Activated naive CD4-positive, alpha-beta T cell treated with anti-CD3 and anti-CD28 coated beads, Interleukin-2, amount 50 U/mL, for 24 hours (primary cell): ENCODE measurements around the gene CCDC175.

Experiments
- H3K27ac Mint-ChIP-seq: one replicate; pipeline ENCODE4 v1.8.0; 2021; ENCODE audit warnings: mild to moderate bottlenecking, mixed read lengths
- H3K27me3 Mint-ChIP-seq: one replicate; pipeline ENCODE4 v1.8.0; 2021; ENCODE audit warnings: mixed read lengths
- H3K36me3 Mint-ChIP-seq: one replicate; pipeline ENCODE4 v1.8.0; 2021; ENCODE audit warnings: mixed read lengths
- H3K4me1 Mint-ChIP-seq: one replicate; pipeline ENCODE4 v1.8.0; 2021; ENCODE audit warnings: mixed read lengths
- H3K4me3 Mint-ChIP-seq: one replicate; pipeline ENCODE4 v1.8.0; 2021; ENCODE audit warnings: mild to moderate bottlenecking, mixed read lengths
- H3K9me3 Mint-ChIP-seq: one replicate; pipeline ENCODE4 v1.8.0; 2021; ENCODE audit warnings: mixed read lengths

Gene CCDC175

GRCh38 chr14:59566296-59566695 lies 10.3 kb downstream of the CCDC175 start:
- Mint-ChIP-seq H3K27me3 (peaks cover 16% of the 10 kb centered on the region), H3K36me3 (no peaks in the 10 kb centered on the region), H3K27ac (no peak overlapping the region), H3K9me3 (no peaks in the 10 kb centered on the region), H3K4me1 (no peaks in the 10 kb centered on the region), H3K4me3 (no peak overlapping the region)

GRCh38 chr14:59565087-59565486 lies 11.5 kb downstream of the CCDC175 start:
- Mint-ChIP-seq H3K36me3 (no peaks in the 10 kb centered on the region), H3K27me3 (peaks cover 13% of the 10 kb centered on the region), H3K9me3 (no peaks in the 10 kb centered on the region), H3K4me1 (no peaks in the 10 kb centered on the region), H3K27ac (no peak overlapping the region), H3K4me3 (no peak overlapping the region)

- Mint-ChIP-seq H3K9me3 (no peaks in the 10 kb centered on the region), H3K4me3 (no peak overlapping the region), H3K4me1 (no peaks in the 10 kb centered on the region), H3K27ac (no peak overlapping the region), H3K27me3 (peaks cover 13% of the 10 kb centered on the region), H3K36me3 (no peaks in the 10 kb centered on the region)
Measured at GRCh38 chr14:59564366-59564765, 12.2 kb downstream of the CCDC175 start.

GRCh38 chr14:59547310-59547709 lies 29.3 kb downstream of the CCDC175 start:
- peaks cover 15% of the 10 kb centered on the region for H3K27me3 Mint-ChIP-seq
- H3K36me3 Mint-ChIP-seq, result no peaks in the 10 kb centered on the region
- no peaks in the 10 kb centered on the region for H3K4me1 Mint-ChIP-seq
- H3K4me3 Mint-ChIP-seq, result no peak overlapping the region
- H3K27ac Mint-ChIP-seq, result no peak overlapping the region
- no peaks in the 10 kb centered on the region for H3K9me3 Mint-ChIP-seq

GRCh38 chr14:59543873-59544272 lies 32.7 kb downstream of the CCDC175 start:
- no peaks in the 10 kb centered on the region for H3K4me1 Mint-ChIP-seq
- H3K4me3 Mint-ChIP-seq, result no peak overlapping the region
- H3K27me3 Mint-ChIP-seq, result peaks cover 16% of the 10 kb centered on the region
- H3K9me3 Mint-ChIP-seq, result no peaks in the 10 kb centered on the region
- no peak overlapping the region for H3K27ac Mint-ChIP-seq
- H3K36me3 Mint-ChIP-seq, result no peaks in the 10 kb centered on the region

- Mint-ChIP-seq H3K27ac (no peak overlapping the region), H3K4me3 (no peak overlapping the region), H3K4me1 (no peaks in the 10 kb centered on the region), H3K36me3 (no peaks in the 10 kb centered on the region), H3K9me3 (no peaks in the 10 kb centered on the region), H3K27me3 (peaks cover 8% of the 10 kb centered on the region)
Measured at GRCh38 chr14:59541731-59542130, 34.9 kb downstream of the CCDC175 start.

GRCh38 chr14:59540852-59541251 lies 35.8 kb downstream of the CCDC175 start:
- H3K27ac Mint-ChIP-seq, result no peak overlapping the region
- H3K4me1 Mint-ChIP-seq, result no peaks in the 10 kb centered on the region
- H3K9me3 Mint-ChIP-seq, result no peaks in the 10 kb centered on the region
- no peak overlapping the region for H3K4me3 Mint-ChIP-seq
- H3K36me3 Mint-ChIP-seq, result no peaks in the 10 kb centered on the region
- H3K27me3 Mint-ChIP-seq, result peaks cover 6% of the 10 kb centered on the region

GRCh38 chr14:59538936-59539335 lies 37.7 kb downstream of the CCDC175 start:
- peaks cover 8% of the 10 kb centered on the region for H3K27me3 Mint-ChIP-seq

GRCh38 chr14:59537476-59537875 lies 39.1 kb downstream of the CCDC175 start:
- no peaks in the 10 kb centered on the region for H3K36me3 Mint-ChIP-seq
- H3K9me3 Mint-ChIP-seq, result no peaks in the 10 kb centered on the region
- peaks cover 6% of the 10 kb centered on the region for H3K27me3 Mint-ChIP-seq
- no peaks in the 10 kb centered on the region for H3K4me1 Mint-ChIP-seq
- H3K27ac Mint-ChIP-seq, result no peak overlapping the region
- H3K4me3 Mint-ChIP-seq, result no peak overlapping the region

More at GRCh38 chr14:59538936-59539335, 37.7 kb downstream of the CCDC175 start:
- Mint-ChIP-seq H3K4me3 (no peak overlapping the region), H3K36me3 (no peaks in the 10 kb centered on the region), H3K9me3 (no peaks in the 10 kb centered on the region), H3K4me1 (no peaks in the 10 kb centered on the region), H3K27ac (no peak overlapping the region)

GRCh38 chr14:59534361-59534987 lies 42.1 kb downstream of the CCDC175 start:
- H3K4me1 Mint-ChIP-seq, result no peaks in the 10 kb centered on the region
- H3K27ac Mint-ChIP-seq, result no peak overlapping the region
- peaks cover 13% of the 10 kb centered on the region for H3K27me3 Mint-ChIP-seq

GRCh38 chr14:59532419-59532818 lies 44.2 kb downstream of the CCDC175 start:
- Mint-ChIP-seq H3K27ac (no peak overlapping the region), H3K27me3 (peaks cover 19% of the 10 kb centered on the region), H3K4me3 (no peak overlapping the region), H3K36me3 (no peaks in the 10 kb centered on the region), H3K9me3 (peaks cover 6% of the 10 kb centered on the region), H3K4me1 (no peaks in the 10 kb centered on the region)

More at GRCh38 chr14:59534361-59534987, 42.1 kb downstream of the CCDC175 start:
- no peak overlapping the region for H3K4me3 Mint-ChIP-seq
- H3K36me3 Mint-ChIP-seq, result no peaks in the 10 kb centered on the region
- no peaks in the 10 kb centered on the region for H3K9me3 Mint-ChIP-seq

GRCh38 chr14:59530349-59530748 lies 46.3 kb downstream of the CCDC175 start:
- H3K4me1 Mint-ChIP-seq, result no peaks in the 10 kb centered on the region
- no peak overlapping the region for H3K27ac Mint-ChIP-seq
- peaks cover 6% of the 10 kb centered on the region for H3K9me3 Mint-ChIP-seq
- H3K27me3 Mint-ChIP-seq, result peaks cover 21% of the 10 kb centered on the region
- H3K36me3 Mint-ChIP-seq, result no peaks in the 10 kb centered on the region
- H3K4me3 Mint-ChIP-seq, result no peak overlapping the region

GRCh38 chr14:59529189-59529588 lies 47.4 kb downstream of the CCDC175 start:
- no peak overlapping the region for H3K4me3 Mint-ChIP-seq
- no peak overlapping the region for H3K27ac Mint-ChIP-seq
- peaks cover 6% of the 10 kb centered on the region for H3K9me3 Mint-ChIP-seq
- H3K4me1 Mint-ChIP-seq, result no peaks in the 10 kb centered on the region
- peaks cover 21% of the 10 kb centered on the region for H3K27me3 Mint-ChIP-seq
- H3K36me3 Mint-ChIP-seq, result no peaks in the 10 kb centered on the region

GRCh38 chr14:59520224-59520623 lies 56.4 kb downstream of the CCDC175 start:
- Mint-ChIP-seq H3K27me3 (peaks cover 5% of the 10 kb centered on the region), H3K9me3 (no peaks in the 10 kb centered on the region), H3K4me3 (no peak overlapping the region), H3K36me3 (no peaks in the 10 kb centered on the region), H3K27ac (no peak overlapping the region), H3K4me1 (no peaks in the 10 kb centered on the region)

GRCh38 chr14:59511916-59512575 lies 64.6 kb downstream of the CCDC175 start:
- Mint-ChIP-seq H3K27me3 (peaks cover 6% of the 10 kb centered on the region), H3K4me3 (no peak overlapping the region), H3K9me3 (no peaks in the 10 kb centered on the region)

GRCh38 chr14:59510966-59511365 lies 65.6 kb downstream of the CCDC175 start:
- Mint-ChIP-seq H3K27me3 (peaks cover 5% of the 10 kb centered on the region), H3K9me3 (no peaks in the 10 kb centered on the region), H3K27ac (no peak overlapping the region), H3K36me3 (no peaks in the 10 kb centered on the region), H3K4me3 (no peak overlapping the region), H3K4me1 (no peaks in the 10 kb centered on the region)

More at GRCh38 chr14:59511916-59512575, 64.6 kb downstream of the CCDC175 start:
- Mint-ChIP-seq H3K36me3 (no peaks in the 10 kb centered on the region), H3K4me1 (no peaks in the 10 kb centered on the region), H3K27ac (no peak overlapping the region)
